Stimulated activated CD4-positive, alpha-beta T cell treated with anti-CD3 and anti-CD28 coated beads, Interleukin-4, amount 100 ng/mL, for 24 hours (primary cell): ENCODE results near the gene ALDH1L1.

ENCODE experiments used
- DNase-seq: peaks from one replicate; pipeline ENCODE4 v3.0.0-alpha.2; 2020

Gene ALDH1L1

DNA sequence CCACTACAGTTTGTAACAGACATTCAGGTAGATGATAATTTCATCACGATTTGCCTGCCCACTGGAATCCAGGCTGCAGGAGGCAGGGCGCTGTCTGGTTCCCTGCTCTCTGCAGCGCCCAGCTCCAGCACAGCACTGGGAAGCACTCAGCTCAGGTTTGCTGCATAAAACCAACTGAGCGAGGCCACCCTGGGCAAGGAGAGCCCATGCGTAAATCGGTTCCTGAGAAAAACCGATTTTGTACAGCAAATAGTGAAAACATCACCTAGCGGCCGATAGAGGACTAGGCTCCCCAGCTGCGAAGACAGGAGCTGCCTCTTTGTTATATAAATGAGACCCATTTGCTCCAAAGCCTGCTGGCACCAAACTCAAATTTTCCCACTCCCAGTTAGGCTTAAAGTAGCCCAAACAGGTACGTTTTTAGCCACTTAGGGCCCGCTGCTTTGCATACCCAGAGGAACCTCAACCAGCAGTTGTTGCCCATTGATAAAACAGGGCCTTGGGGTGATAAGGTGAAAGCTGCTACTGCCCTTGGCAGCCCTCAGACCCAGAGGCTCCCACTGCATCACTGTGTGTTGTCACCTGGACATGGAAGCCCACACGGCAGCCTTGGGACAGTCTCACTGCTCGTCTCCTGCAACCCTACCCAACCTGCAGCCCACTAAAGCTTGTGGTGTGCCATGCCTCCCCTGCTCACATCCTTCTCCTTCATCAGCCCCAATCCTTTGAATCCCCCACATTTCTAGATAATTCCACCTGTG is 47.5 kb downstream of the ALDH1L1 start:
- DNase-seq = no peak

DNA sequence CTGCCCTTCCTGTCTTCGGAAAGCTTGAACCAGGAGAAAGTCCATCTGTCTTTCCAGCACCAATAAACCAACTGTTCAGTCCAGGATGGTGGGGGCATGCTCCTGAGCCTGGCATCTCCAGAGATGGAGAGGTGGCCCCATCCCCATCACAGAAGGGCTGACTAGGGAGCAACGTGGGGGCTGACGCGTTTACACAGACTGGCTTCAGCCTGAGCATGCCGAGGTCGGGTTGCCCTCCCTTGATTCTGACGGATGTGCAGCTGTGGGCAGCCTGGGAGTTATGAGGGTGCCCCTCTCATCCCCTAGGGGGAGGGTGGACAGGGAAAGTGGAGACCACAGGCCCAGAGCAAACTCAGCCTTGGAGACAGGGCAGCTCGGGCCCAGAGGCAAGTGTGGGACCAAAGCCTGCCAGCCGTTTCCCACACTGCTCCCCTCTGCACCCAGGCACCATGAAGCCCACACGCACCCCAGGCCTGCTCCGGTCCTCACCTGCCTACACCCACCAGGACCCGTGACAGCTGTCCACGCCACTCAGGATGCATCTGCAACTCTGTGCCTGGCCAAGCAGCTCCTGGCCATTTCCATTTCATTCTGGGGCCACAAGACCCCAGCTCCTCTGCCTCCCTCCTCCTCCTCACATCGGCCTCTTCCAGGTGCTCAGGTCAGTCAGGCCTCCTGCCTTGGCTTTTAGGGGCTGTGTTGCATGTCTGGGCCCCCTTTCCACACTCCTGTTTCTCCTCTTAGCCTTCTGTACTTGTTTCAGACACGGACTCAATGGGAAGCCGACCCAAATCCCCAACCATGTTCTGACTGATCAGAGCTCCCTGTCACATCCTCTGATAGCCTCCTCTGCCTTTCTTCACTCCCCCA is 48.3 kb downstream of the ALDH1L1 start:
- DNase-seq = no peak

DNA sequence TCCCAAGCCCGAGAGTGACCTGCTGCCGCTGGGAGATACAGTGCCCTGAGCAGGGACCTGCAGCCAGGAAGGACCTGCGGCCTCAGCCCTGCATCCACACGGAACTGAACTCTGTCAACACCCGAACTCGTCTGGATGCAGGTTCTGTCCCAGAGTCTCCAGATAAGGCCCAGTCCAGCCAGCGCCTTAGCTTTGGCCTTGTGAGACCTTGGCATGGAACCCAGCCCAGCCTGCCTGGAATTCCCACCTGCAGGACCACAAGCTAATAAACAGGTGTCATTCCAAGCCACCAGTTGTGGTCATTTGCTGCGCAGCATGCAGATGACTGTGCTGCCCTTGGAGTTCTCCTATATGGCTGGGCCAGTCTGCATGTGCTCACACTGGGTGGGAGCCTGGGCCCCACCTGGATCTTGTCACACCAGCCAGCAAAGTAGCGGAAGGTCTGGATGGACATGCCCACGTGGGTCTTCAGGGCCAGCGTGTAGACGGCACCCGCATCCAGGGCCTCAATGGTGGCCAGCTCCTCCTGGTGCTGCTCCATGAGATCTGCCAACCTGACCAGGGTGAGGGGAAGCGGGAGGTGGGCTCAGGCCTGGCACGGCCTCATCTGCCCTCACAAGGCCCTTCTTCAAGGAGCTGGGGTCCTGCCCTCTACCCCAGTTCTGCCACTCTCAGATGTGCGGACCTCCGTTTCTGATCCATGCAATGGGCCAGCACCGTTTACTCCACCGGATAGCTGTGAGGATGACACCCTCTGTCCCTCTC is 49.2 kb downstream of the ALDH1L1 start:
- no peak for DNase-seq

DNA sequence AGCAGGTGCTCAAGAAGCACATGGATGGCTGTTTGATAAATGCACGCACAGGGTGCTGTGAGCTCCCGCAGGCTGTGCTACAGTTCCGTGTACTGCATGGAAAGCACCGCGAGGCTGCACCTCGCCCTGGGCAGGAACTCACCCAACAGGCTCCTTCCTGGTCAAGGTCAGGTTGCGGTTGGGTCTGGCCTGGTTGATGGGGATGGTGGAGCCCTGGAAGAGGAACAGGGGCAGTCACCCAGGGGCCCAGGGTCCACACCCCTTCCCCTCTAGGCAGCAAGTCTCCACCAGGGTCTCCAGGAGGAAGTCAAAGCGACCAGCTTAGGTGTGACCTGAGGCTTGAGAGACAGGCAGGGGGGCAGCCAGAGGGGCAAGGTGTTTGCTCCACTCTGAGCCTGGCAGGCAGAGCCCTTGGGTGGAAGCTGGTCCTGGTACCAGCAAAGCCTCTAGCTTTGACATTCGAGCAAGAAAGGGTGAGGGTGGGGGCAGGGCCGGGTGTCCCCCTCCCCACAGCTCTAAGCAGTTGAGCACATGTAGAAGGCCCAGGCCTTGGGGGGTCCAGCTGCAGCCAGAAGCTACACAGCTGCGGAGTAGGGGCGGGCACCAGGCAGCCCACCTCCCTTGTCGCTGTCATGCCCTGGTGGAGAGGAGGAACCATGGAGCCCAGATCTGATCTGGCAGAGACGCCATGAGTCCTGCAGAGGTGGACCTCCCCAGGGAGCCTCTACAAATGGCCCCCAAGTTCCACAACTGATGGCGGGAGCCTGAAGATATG is 50.1 kb downstream of the ALDH1L1 start:
- DNase-seq = no peak

DNA sequence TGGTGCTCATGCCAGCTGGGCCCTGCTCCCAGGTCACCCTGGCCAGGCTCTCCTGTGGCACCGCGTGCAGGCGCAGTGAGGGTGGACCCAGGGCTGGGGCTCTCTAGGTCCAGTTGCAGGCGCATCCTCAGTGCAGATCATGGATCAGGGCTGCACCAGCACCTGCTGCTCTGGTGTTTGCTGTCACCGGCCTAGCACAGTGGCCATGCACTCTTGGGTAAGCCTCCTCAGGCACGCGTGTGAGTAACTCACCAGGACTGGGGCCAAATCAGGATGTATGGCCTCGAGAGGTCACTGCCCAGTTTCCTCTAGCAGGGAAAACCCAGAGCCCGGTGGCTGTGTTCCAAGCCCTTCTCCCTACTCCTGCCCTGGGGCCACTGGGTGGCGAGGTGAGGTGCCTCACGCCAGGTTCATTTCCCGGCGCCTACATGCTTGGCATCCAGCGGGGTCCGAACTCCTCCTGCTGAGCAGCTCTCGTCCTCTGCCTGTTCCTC is 50.9 kb downstream of the ALDH1L1 start:
- no peak for DNase-seq

DNA sequence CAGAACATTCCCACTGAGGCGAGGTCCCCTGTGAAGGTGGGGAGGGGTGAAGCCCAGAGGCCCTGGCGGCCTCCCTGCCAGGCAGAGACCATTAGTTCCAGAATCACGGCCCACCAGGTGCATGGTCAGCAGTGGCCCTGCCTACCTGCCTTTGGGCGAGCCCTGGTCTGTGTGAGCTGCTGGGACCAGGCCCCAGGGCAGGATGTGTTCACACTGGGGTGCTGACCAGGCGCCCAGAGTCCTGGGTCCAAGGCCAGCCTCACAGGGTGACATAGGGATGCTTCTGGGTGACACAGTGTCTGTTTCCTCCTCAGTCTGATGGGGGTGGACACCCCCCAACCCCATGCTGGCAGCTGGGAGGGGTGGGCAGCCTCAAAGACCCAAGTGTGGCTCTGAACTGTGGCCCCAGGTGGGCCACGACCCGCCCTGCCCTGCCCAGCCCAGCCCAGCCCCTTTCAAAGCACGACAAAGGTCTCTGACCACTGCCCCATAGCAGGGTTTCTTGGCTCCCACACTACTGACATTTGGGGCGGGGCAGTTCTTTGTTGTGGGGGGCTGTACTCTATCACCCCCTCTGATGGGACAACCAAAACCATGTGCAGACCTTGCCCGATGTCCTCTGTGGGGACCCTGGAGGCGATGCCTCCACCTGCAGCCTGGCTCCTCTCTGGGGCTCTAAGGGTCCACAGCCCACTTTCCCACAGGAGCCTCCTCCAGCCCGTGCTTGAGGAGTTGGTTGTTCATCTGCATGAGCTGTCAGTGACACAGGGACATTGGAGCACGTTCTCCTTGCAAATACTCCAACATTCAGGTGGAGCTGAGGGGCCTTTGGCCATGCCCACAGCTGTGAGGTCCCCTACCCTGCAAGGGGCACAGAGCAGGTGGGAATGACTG is 51.6 kb downstream of the ALDH1L1 start:
- no peak for DNase-seq

DNA sequence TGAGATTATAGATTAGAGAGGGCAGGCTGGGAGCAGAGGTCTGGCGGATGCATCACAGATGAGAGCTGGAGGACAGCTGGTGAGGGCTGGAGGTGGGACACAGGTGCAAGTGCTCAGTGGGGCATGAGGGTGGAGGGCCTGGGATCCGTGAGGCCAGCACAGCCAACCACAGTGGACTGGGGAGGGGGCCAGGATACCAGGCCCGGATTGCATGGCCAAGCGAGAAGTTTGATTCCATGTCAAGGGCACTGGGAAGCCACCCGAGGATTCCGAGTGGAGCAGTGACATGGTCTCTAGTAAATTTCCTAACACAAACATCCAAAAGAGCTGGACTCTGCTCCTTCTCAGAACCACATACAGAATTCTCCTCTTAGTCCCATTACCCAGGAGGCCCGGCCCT is 52.5 kb downstream of the ALDH1L1 start:
- DNase-seq = no peak

DNA sequence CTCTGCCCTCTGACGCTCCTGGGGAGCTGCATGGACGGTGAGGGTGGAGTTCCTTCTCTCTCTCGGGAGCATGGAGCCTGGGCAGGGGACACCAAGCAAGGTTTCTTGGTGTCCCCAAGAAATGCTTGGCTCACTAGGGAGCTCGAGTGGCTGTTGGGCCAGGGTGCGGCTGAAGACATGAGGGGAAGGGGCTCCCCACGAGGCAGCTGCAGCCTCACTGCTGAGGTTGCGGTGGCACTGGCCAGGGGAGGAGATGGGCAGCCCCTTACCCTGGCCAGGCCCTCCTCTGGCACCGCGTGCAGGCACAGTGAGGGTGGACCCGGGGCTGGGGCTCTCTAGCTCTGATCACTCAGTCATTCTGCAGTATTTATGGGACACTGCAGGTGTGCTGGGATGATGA is 52.9 kb downstream of the ALDH1L1 start:
- DNase-seq = no peak

DNA sequence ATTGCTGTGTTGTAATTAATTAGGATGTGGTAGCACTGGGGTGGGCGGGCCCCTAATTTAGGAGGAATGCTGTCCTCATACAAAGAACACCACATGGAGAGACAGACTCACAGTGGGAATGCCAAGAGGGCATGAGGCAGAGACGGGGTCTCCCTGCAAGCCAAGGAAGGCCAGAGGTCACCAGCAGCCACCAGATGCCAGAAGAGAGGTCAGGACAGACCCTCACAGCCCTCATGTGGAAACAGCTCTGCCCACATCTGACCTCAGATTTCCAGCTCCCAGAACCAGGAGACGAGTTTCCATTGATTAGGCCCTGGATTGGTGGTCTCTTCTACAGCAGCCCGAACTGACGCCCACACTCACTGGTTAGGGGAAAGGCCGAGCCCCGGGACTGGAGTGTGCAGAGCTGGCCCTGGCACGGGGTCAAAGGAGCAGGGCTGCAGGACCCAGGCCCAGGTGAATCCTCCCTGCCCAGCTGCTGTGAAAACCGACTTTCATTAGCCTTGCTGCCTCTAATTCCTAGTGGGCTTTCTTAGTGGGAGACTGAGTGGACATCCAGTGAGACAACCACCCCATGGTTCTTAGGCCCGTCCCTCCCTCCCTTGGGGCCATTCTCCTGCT is 53.5 kb downstream of the ALDH1L1 start:
- DNase-seq = no peak

DNA sequence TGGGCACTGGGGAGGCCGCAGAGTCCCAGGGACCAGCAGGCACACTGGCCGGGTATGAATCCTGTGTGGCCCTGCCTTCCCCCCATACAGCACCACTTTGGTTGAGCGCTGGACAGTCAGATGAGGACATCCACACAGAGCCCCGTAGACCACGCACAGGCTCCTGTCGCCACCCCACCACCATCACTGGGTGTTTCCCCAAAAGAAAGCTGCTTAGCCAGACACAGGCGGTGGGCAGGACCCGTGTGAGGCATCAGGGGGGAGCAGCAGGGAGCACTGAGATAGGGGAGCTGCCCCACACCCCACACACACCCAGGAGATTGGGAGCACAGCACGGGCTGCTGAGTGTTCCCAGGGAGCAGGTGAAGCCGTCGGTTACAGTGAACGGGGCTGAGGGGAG is 54.1 kb downstream of the ALDH1L1 start:
- no peak for DNase-seq

DNA sequence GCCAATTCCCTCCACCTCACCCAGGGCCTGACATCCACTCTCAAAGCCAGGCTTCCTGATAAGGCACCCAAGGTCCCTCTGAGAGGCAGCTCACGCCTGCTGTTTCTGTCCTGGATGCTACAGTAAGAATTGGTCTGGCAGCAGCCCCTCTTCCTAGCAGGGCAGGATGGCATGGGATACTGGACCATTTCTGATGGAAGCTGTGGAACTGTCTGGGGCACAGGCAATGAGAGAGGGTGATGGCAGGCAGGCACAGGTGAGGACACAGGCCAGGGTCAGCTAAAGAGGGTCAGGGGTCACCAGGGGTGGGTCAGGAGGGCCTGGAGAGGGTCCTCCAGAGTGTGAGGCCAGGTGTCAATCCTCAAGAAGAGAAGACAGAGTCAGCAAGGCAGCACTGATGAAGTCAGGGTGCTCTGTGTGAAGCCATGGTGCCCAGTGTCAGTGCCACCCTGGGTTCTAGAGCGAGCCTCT is 54.6 kb downstream of the ALDH1L1 start:
- DNase-seq = no peak

DNA sequence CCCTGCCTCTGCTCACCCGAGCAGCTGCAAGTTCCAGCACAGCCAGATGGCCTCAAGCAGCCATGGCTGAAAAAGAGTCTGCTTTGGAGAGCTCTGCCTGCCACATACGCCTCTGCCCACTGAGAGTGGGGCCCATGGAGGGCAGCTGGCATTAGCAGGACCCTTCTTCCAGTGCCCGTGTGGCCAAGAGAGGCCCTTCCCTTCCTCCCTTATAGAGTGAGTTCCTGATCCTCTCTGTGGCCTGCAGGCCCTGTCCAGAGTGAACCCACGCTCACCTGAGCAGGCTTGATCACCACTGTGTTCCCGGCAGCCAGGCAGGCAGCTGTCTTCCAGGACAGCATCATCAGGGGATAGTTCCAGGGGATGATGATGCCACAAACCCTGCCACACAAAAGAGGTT is 55.0 kb downstream of the ALDH1L1 start:
- DNase-seq = no peak

DNA sequence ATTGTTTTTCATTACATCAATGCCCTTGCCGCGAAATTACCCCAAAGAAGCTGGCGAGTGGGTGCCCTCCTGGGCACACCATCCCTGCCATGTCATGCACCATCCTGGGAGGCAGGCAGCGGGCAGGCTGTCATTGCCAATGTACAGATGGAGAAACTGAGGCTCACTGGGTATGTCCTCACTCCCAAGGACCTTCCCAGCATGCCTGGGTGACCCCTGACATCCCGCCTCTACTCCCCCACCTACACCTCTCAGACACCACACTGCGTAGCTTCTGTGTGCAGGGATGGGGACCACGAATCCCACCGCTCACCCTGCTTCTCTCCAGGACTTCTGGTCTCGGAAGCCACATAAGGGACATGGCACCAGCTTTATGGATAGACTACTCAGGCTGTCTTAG is 55.5 kb downstream of the ALDH1L1 start:
- DNase-seq = no peak

DNA sequence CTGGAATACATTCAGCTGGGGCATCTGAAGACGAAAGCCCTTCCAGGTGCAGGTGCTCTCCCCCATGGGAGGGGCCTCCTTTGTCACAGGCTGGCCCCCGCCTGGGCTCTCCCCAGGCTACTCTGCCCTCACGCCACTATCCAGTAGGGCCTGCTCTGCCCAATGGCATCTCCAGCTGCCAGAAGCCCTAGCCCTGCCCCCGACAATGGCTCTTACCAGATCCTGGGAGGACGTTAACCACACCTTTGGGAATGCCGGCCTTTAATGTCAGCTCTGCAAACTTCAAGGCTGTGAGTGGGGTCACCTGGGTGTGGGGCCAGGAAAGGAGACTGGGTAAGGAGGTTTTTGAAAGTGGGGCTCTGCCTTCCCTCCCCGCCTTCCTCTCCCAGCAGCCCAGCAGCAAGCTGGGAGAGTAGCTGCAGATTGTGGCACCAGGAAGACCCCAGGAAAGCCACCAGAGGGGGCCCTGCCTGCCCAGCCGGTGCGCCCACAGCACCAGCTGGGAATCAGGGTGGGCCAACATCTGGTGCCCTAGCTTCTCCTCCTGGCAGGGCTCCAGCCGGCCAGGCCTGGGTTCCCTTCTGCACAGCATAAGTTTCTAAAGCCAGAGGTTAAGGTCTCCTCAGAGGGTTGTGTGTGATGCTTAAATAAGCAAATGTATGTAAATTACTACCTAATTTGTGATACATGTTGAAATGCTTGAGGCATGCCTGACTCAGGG is 56.1 kb downstream of the ALDH1L1 start:
- DNase-seq = no peak

DNA sequence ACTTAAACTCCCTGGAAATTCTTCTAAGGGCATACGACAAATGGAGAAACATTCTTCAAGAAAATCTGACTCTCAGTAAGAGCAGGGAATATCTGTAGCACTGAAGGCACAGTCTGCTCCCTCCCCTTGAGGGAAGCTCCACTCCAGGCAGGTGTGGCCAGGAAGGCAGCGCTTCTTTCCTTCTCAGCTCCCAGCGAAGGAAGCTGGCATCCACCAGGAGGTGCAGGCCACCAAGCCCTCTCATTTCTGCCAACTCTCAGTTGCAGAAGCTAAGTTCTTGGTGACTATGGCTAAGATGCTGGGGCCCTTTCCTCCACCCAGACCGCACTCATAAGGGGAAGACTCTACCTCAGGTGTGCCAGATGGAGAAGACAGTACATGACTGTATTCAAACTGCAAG is 58.8 kb downstream of the ALDH1L1 start:
- no peak for DNase-seq

DNA sequence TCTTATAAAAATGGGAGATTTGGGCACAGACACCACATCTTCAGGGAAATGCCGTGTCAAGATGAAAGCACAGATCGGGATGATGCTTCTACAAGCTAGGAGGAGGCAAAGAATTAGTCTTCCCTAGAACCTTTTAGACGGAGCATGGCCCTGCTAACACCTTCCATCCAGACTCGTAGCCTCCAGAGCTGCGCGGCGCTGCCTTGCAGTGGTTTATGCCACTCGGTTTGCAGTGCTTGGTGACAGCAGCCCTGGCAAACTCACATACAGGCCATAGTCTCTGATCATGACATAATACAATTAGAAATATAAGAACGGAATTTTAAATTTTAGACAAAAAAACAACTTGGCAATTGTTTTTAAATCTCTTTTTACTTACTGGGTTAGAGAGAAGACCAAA is 59.3 kb downstream of the ALDH1L1 start:
- DNase-seq = no peak

DNA sequence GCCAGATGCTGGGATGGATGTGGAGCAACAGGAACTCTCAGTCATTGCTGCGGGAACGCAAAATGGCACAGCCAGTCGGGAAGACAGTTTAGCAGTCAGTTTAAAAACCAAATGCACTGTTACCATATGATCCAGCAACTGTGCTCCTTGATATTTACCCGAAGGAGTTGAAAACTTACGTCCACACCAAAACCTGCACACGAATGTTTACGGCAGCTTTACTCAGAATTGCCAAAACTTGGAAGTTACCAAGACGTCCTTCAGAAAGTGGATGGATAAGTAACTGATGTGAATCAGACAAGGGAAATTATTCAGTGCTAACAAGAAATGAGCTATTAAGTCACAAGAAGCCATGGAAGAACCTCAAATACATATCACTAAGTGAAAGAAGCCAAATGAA is 60.4 kb downstream of the ALDH1L1 start:
- no peak for DNase-seq

DNA sequence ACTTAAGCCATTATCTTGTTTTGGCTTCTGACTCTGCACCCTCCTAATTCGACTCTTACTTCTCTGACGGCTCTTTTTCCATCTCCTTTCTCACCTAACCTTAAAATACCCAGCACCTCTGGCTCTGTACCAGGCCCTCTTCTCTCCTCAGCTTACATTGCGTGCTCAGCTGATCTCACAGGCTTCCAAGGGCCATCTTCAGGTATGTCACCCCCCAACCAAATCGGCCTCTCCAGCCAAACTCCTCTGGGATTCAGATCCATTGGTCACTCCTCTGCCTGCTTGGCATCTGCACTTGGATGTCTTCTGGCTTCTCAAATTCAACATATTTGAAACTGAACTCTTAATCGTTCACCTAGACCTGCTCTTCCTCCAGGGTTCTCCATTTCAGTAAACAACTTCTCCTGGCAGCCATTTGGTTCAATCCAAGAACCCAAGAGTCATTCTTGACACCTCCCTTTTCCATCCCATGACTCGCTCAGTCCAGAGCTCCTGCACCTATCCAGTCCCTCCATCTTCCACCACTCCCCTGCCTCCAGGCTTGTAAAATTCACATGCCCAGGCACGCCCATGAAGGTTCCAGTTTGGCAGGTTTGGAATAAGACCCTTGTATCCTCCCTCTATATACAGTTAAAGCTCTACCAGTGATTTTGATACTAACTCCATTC is 61.2 kb downstream of the ALDH1L1 start:
- DNase-seq = no peak

DNA sequence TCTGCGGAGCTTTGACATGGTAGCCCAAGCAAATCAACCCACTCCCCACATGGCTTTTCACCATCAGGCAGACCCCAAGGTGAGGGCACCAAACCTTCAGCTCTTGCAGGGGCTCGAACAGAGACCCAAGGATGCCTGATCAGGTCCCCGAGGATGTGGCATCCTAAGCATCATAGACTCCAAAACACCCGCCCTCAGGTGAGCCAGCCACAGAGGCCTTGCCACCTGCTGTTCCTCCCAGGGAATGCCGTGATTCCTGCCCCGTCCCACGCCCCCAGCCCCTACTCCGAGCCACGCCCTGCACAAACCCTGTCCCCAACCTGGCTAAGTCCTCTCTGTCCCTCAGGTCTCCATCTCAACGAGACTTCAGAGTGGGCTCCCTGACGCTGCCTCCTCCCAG is 61.8 kb downstream of the ALDH1L1 start:
- no peak for DNase-seq

DNA sequence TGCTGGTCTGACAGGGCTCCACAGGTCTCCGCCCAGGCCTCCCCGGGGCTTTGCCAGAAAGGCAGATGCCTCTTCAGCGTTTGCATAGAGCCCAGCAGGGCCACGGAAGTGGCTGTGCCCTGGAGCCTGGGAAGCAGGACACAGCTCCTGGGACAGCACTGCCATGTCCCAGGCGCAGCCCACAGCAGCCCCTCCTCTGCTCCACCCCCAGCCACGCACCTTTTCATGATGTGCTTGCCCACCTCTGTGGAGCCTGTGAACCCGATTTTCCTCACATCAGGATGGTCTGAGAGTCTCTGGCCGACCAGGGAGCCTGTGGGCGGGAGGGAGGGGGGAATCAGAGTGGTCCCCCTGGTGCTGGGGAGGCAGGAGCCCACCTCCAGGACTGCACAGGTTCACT is 62.6 kb downstream of the ALDH1L1 start:
- no peak for DNase-seq
